HepG2 (cell line): ENCODE results near the gene CYLD. TPM values are rescaled to one million over a fixed set of nuclear protein-coding genes. Genes with fewer than 3 reads are reported as not detected.

Experiments used
- KDM6A ChIP-seq: IDR thresholded peaks from 2 replicates; pipeline ENCODE4 v1.6.1; 2016; ENCODE audit warnings: low read depth
- MYNN ChIP-seq: sonication (generic); formaldehyde crosslinking; IDR thresholded peaks from 2 replicates; pipeline ENCODE4 v1.4.0; 2020; ENCODE audit warnings: mild to moderate bottlenecking, low read depth, missing genetic modification reagents
- SIN3B ChIP-seq: fragments of 150-350 bp; IDR thresholded peaks from 2 replicates; pipeline ENCODE4 v1.6.1; 2014; ENCODE audit warnings: low read length
- SRSF9 ChIP-seq: fragments of 200-400 bp; formaldehyde crosslinking; IDR thresholded peaks from 2 replicates; pipeline ENCODE4 v1.6.1; 2018; ENCODE audit warnings: borderline replicate concordance, mild to moderate bottlenecking, low read depth, low read length; ENCODE audit not compliant: insufficient read depth, poor library complexity, severe bottlenecking
- ZBTB14 ChIP-seq: sonication (generic); formaldehyde crosslinking; IDR thresholded peaks from 2 replicates; pipeline ENCODE4 v1.4.0; 2020; ENCODE audit warnings: missing genetic modification reagents
- ZNF451 ChIP-seq: sonication (generic); formaldehyde crosslinking; IDR thresholded peaks from 2 replicates; pipeline ENCODE4 v1.5.0; 2020; ENCODE audit warnings: mild to moderate bottlenecking, missing genetic modification reagents
- ZNF597 ChIP-seq: sonication (generic); formaldehyde crosslinking; IDR thresholded peaks from 2 replicates; pipeline ENCODE4 v1.5.0; 2020; ENCODE audit warnings: missing genetic modification reagents
- ZSCAN5A ChIP-seq: sonication (generic); formaldehyde crosslinking; IDR thresholded peaks from 2 replicates; pipeline ENCODE4 v1.8.0; 2022; ENCODE audit warnings: mild to moderate bottlenecking, missing genetic modification reagents, borderline replicate concordance
- polyA plus RNA-seq, 8 experiments: library from polyadenylated mRNA; depleted of rRNA in 3 of 8; stranded (reverse) in 7 of 8; unstranded in 1 of 8; fragments of >200 nt; fragmentation: Illumina TruSeq in 4 of 8; extraction: Trizol in 4 of 8; gene quantifications; 2 replicates each; pipeline versions ENCODE4 v1.2.1 to v1.2.3, GENCODE V29; 2011 to 2016; ENCODE audit warnings: low read depth in 4 of 8, missing spikeins in 1 of 8, mixed read lengths in 1 of 8; ENCODE audit not compliant: insufficient read depth in 1 of 8
- total RNA-seq, 5 experiments: library from RNA; depleted of rRNA; stranded (reverse); fragments of >200 nt; fragmentation: Illumina TruSeq; extraction: Trizol; gene quantifications; 2 replicates each; pipeline ENCODE4 v1.2.3, GENCODE V29; 2016; ENCODE audit warnings: low read depth in 1 of 5
- TF ChIP-seq, protein P1 (sequence below): sonication (generic); formaldehyde crosslinking; IDR thresholded peaks from 2 replicates; pipeline ENCODE4 v1.4.0; 2020; ENCODE audit warnings: missing genetic modification reagents
- TF ChIP-seq, protein P2 (sequence below): sonication (generic); formaldehyde crosslinking; IDR thresholded peaks from 2 replicates; pipeline ENCODE4 v1.5.0; 2020; ENCODE audit warnings: mild to moderate bottlenecking, missing genetic modification reagents

Gene CYLD
- total and polyA plus RNA-seq, 2 of the 13 experiments (the other 11 are each of a cell fraction or from before 2014, with no cell fraction given), result 6.1 to 11.4 TPM

DNA sequence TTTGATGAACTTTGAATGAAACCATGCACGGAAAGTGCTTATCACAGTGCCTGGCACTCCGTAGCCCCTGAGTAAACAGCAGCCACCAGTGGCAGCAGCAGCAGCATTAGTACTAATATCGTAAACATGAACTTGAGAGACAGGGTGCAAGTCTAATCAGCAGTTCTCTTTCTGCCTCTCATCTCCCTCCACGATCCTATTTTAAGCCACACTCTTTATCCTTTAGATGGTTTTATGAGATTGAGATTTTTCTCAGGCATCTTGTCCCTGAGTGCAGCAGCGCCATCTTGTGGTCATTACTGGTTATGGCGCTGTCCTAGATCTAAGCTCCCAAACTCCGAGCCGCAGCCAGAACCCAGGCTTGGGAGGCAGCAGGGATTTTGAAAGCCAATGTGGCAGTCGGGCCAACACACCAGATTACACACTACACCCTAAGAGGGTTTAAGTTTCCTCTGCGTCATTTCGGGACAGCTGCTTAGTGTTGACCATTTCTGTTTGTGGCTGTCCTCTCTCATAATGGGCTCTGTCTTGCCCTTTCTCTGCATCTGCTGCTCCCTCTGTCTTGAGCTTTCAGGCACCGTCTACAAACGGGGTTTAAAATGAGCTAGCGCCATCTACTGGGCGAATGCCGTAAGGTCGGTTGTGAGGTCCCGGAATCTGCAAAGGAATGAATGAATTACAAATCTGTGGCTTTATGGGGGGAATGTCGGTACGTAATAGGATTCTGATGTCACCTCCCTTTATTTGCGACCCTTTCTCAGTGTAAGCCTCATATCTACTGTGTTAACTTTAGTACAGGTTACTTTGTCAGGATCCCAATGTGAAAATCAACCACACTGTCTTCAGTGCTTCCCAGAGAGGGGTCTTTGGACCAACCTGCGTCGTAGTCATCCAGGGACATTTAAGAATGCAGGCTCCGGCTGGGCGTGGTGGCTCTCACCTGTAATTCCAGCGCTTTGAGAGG is 64.5 kb downstream of the CYLD start (continued):
- TF ChIP-seq, protein P1, sequence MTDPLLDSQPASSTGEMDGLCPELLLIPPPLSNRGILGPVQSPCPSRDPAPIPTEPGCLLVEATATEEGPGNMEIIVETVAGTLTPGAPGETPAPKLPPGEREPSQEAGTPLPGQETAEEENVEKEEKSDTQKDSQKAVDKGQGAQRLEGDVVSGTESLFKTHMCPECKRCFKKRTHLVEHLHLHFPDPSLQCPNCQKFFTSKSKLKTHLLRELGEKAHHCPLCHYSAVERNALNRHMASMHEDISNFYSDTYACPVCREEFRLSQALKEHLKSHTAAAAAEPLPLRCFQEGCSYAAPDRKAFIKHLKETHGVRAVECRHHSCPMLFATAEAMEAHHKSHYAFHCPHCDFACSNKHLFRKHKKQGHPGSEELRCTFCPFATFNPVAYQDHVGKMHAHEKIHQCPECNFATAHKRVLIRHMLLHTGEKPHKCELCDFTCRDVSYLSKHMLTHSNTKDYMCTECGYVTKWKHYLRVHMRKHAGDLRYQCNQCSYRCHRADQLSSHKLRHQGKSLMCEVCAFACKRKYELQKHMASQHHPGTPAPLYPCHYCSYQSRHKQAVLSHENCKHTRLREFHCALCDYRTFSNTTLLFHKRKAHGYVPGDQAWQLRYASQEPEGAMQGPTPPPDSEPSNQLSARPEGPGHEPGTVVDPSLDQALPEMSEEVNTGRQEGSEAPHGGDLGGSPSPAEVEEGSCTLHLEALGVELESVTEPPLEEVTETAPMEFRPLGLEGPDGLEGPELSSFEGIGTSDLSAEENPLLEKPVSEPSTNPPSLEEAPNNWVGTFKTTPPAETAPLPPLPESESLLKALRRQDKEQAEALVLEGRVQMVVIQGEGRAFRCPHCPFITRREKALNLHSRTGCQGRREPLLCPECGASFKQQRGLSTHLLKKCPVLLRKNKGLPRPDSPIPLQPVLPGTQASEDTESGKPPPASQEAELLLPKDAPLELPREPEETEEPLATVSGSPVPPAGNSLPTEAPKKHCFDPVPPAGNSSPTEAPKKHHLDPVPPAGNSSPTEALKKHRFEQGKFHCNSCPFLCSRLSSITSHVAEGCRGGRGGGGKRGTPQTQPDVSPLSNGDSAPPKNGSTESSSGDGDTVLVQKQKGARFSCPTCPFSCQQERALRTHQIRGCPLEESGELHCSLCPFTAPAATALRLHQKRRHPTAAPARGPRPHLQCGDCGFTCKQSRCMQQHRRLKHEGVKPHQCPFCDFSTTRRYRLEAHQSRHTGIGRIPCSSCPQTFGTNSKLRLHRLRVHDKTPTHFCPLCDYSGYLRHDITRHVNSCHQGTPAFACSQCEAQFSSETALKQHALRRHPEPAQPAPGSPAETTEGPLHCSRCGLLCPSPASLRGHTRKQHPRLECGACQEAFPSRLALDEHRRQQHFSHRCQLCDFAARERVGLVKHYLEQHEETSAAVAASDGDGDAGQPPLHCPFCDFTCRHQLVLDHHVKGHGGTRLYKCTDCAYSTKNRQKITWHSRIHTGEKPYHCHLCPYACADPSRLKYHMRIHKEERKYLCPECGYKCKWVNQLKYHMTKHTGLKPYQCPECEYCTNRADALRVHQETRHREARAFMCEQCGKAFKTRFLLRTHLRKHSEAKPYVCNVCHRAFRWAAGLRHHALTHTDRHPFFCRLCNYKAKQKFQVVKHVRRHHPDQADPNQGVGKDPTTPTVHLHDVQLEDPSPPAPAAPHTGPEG (CRISPR knock-in tag), result peak; percentile 51; the same call in 1 of the 2 replicates
- TF ChIP-seq ZNF597 (CRISPR knock-in tag), result no peak
- no peak for TF ChIP-seq ZSCAN5A (CRISPR knock-in tag)
- TF ChIP-seq ZBTB14 (CRISPR knock-in tag), result no peak
- TF ChIP-seq, protein P2, sequence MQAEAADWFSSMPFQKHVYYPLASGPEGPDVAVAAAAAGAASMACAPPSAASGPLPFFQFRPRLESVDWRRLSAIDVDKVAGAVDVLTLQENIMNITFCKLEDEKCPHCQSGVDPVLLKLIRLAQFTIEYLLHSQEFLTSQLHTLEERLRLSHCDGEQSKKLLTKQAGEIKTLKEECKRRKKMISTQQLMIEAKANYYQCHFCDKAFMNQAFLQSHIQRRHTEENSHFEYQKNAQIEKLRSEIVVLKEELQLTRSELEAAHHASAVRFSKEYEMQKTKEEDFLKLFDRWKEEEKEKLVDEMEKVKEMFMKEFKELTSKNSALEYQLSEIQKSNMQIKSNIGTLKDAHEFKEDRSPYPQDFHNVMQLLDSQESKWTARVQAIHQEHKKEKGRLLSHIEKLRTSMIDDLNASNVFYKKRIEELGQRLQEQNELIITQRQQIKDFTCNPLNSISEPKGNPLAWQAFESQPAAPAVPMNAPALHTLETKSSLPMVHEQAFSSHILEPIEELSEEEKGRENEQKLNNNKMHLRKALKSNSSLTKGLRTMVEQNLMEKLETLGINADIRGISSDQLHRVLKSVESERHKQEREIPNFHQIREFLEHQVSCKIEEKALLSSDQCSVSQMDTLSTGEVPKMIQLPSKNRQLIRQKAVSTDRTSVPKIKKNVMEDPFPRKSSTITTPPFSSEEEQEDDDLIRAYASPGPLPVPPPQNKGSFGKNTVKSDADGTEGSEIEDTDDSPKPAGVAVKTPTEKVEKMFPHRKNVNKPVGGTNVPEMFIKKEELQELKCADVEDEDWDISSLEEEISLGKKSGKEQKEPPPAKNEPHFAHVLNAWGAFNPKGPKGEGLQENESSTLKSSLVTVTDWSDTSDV, result no peak
- TF ChIP-seq ZNF451, result 0 out of 2 replicates have a peak, but pooled peaks have one; percentile 63
- no peak for TF ChIP-seq KDM6A
- no peak for TF ChIP-seq MYNN (CRISPR knock-in tag)
- TF ChIP-seq SRSF9, result no peak
- no peak; the same call in 1 of the 2 replicates for TF ChIP-seq SIN3B
